Transverse colon (tissue), 4 donors: Measurements from ENCODE around the gene CYFIP1. TPM values are rescaled to one million over a fixed set of nuclear protein-coding genes. Genes with fewer than 3 reads are reported as not detected.

Source experiments
- DNase-seq: peaks from one replicate; pipeline ENCODE4 v3.0.0-alpha.2; 2019
- H3K27ac ChIP-seq, 4 donors: fragments of 200-600 bp; sonication (generic); 2 replicates each; pipeline ENCODE4 v1.5.1; 2016 to 2018; ENCODE audit warnings: inconsistent platforms in 4 of 4
- H3K27me3 ChIP-seq: fragments of 200-600 bp; sonication (generic); 2 replicates; pipeline ENCODE4 v1.5.1; 2017; ENCODE audit warnings: inconsistent platforms
- H3K36me3 ChIP-seq, 4 donors: fragments of 200-600 bp; sonication (generic); 2 replicates each; pipeline ENCODE4 v1.5.1; 2017 to 2019; ENCODE audit warnings: inconsistent platforms in 4 of 4
- H3K4me1 ChIP-seq, 4 donors: fragments of 200-600 bp; sonication (generic); 2 replicates each; pipeline ENCODE4 v1.5.1; 2017 to 2020; ENCODE audit warnings: inconsistent platforms in 4 of 4
- H3K4me3 ChIP-seq, 4 donors: fragments of 200-600 bp; sonication (generic); 1 replicate in 1 of 4; 2 replicates in 3 of 4; pipeline versions ENCODE4 v1.5.1 to v1.6.1; 2017 to 2019; ENCODE audit warnings: inconsistent platforms in 4 of 4
- H3K9me3 ChIP-seq, 2 donors: fragments of 200-600 bp; sonication (generic); 2 replicates each; pipeline ENCODE4 v1.5.1; 2017 to 2019; ENCODE audit warnings: inconsistent platforms in 2 of 2
- EP300 ChIP-seq: sonication (generic); formaldehyde crosslinking; IDR thresholded peaks from one replicate; pipeline ENCODE4 v1.6.1; 2017; ENCODE audit warnings: antibody characterized with exemption, low read depth
- POLR2A ChIP-seq: fragments of 450-650 bp; IDR thresholded peaks from one replicate; pipeline ENCODE4 v1.6.1; 2016; ENCODE audit warnings: antibody characterized with exemption, mild to moderate bottlenecking, moderate library complexity
- POLR2AphosphoS5 ChIP-seq, 3 donors: sonication (generic); formaldehyde crosslinking; IDR thresholded peaks; one replicate each; pipeline ENCODE4 v1.6.1; 2016; ENCODE audit warnings: antibody characterized with exemption in 3 of 3
- WGBS, 2 donors: methylation state at CpG; one replicate each; pipeline ENCODE4 v1.1.5; 2018; ENCODE audit warnings: low coverage in 1 of 2; 5-methylcytosine and 5-hydroxymethylcytosine counted together
- in situ Hi-C, 4 donors: fragments of 200-750 bp; cut with MboI; loops; one replicate each; pipeline versions ENCODE4 v1.15.0 to v1.15.1; 2017; ENCODE audit warnings: low sequenced_read_pairs in 3 of 4, low pct_ligation_motif_present in 1 of 4, low pct_unique_long_range_greater_than_20kb in 1 of 4
- intact Hi-C: fragments of 100-400 bp; cut with DNase I; formaldehyde crosslinking; loops from one replicate; pipeline ENCODE4 v1.15.1; 2023; ENCODE audit warnings: low total_unique reads
- total RNA-seq, 4 donors: library from RNA; depleted of rRNA; stranded (reverse); fragments of >200 nt; gene quantifications; one replicate each; pipeline ENCODE4 v1.1.0, GENCODE V29; 2016
- TF ChIP-seq, protein P1 (sequence below), 5 experiments: fragments of 200-600 bp in 3 of 5; fragments of 450-650 bp in 2 of 5; sonication (generic) in 3 of 5; IDR thresholded peaks; 1 replicate in 2 of 5; 2 replicates in 3 of 5; pipeline ENCODE4 v1.5.1; 2016 to 2017; ENCODE audit warnings: antibody characterized with exemption in 5 of 5, inconsistent platforms in 3 of 5, mild to moderate bottlenecking in 2 of 5, moderate library complexity in 1 of 5

Gene CYFIP1
- total RNA-seq, 4 donors from 2014 or later = 63.7 to 201 (median 171) TPM

- H3K27ac ChIP-seq = peak overlapping the region in 1 of 4 donors; percentile 46
- peak; percentile 64 for DNase-seq
- H3K36me3 ChIP-seq = peaks cover 0 to 22% (median 7%) of the 10 kb centered on the region in 4 donors
- H3K9me3 ChIP-seq = no peaks in the 10 kb centered on the region
- intact Hi-C loops (no loop called here), in situ Hi-C loops (no loop called here)
- H3K4me1 ChIP-seq = peaks cover 0 to 15% (median 5%) of the 10 kb centered on the region in 4 donors
- WGBS, 2 donors = 83 to 97% methylated on average over 6 to 14 of the region's 14 CpGs
- H3K4me3 ChIP-seq = no peak overlapping the region
- no peaks in the 10 kb centered on the region for H3K27me3 ChIP-seq
- TF ChIP-seq POLR2A (no peak), EP300 (no peak), POLR2AphosphoS5 (IDR thresholded peaks at IDR 0.05) (no peak)
These were observed 92.8 kb downstream of the CYFIP1 start for GRCh38 chr15:22887157-22887951.

DNA sequence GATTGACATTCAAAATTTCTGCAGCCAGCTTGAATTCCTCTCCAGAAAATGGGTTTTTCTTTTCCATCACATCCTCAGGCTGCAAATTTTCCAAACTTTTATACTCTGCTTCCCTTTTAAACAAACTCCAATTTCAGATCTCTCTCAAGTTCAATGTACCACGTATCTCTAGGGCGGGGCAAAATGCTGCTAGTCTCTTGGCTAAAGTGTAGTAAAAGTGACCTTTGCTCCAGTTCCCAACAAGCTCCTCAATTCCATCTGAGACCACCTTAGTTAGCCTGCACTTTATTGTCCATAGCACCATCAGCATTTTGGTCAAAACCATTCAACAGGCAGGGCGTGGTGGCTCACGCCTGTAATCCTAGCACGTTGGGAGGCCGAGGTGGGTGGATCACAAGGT is 95.0 kb downstream of the CYFIP1 start:
- H3K27me3 ChIP-seq = no peaks in the 10 kb centered on the region

GRCh38 chr15:22884344-22884743 is 95.8 kb downstream of the CYFIP1 start:
- no peaks in the 10 kb centered on the region for H3K9me3 ChIP-seq
- DNase-seq = no peak
- intact Hi-C loops = no loop called here
- H3K4me1 ChIP-seq = peaks cover 0 to 15% (median 5%) of the 10 kb centered on the region in 4 donors
- peaks cover 0 to 20% (median 8%) of the 10 kb centered on the region in 4 donors for H3K36me3 ChIP-seq
- WGBS, 2 donors = 85% methylated on average over 1 of the region's 1 CpG; no CpG with 5 or more reads in 1 of the 2 donors
- no peak for TF ChIP-seq POLR2A
- TF ChIP-seq, protein P1, sequence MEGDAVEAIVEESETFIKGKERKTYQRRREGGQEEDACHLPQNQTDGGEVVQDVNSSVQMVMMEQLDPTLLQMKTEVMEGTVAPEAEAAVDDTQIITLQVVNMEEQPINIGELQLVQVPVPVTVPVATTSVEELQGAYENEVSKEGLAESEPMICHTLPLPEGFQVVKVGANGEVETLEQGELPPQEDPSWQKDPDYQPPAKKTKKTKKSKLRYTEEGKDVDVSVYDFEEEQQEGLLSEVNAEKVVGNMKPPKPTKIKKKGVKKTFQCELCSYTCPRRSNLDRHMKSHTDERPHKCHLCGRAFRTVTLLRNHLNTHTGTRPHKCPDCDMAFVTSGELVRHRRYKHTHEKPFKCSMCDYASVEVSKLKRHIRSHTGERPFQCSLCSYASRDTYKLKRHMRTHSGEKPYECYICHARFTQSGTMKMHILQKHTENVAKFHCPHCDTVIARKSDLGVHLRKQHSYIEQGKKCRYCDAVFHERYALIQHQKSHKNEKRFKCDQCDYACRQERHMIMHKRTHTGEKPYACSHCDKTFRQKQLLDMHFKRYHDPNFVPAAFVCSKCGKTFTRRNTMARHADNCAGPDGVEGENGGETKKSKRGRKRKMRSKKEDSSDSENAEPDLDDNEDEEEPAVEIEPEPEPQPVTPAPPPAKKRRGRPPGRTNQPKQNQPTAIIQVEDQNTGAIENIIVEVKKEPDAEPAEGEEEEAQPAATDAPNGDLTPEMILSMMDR (IDR thresholded peaks at IDR 0.05) = peak in 4 of 5 experiments; percentile 14 to 34 (median 24)
- H3K27ac ChIP-seq = peak overlapping the region; percentile 37 to 74 (median 72)
- no peaks in the 10 kb centered on the region for H3K27me3 ChIP-seq
- no peak overlapping the region for H3K4me3 ChIP-seq
- in situ Hi-C loops = no loop called here

More for the DNA sequence above, 95.0 kb downstream of the CYFIP1 start:
- no peak overlapping the region for H3K4me3 ChIP-seq
- peaks cover 0 to 20% (median 8%) of the 10 kb centered on the region in 4 donors for H3K36me3 ChIP-seq
- peak overlapping the region; percentile 37 to 74 (median 72) for H3K27ac ChIP-seq
- DNase-seq = peak; percentile 35
- TF ChIP-seq POLR2AphosphoS5 (IDR thresholded peaks at IDR 0.05) (peak in 1 of 3 donors; percentile 5), POLR2A (no peak)
- H3K9me3 ChIP-seq = no peaks in the 10 kb centered on the region
- intact Hi-C loops (no loop called here), in situ Hi-C loops (no loop called here)
- peaks cover 0 to 15% (median 5%) of the 10 kb centered on the region in 4 donors for H3K4me1 ChIP-seq
- WGBS, 2 donors = 65 to 80% methylated on average over 5 to 6 of the region's 6 CpGs

- H3K27me3 ChIP-seq = no peaks in the 10 kb centered on the region
- in situ Hi-C loops (no loop called here), intact Hi-C loops (no loop called here)
- H3K27ac ChIP-seq = no peak overlapping the region
- no peak for DNase-seq
- TF ChIP-seq, protein P1 (IDR thresholded peaks at IDR 0.05) = no peak
- no peak for TF ChIP-seq POLR2A
- WGBS, 2 donors = 94 to 100% methylated on average over 4 to 13 of the region's 13 CpGs
- H3K4me1 ChIP-seq = peaks cover 0 to 15% (median 5%) of the 10 kb centered on the region in 4 donors
- H3K9me3 ChIP-seq = no peaks in the 10 kb centered on the region
- peaks cover 0 to 21% (median 8%) of the 10 kb centered on the region in 4 donors for H3K36me3 ChIP-seq
- H3K4me3 ChIP-seq = no peak overlapping the region
These were observed 97.0 kb downstream of the CYFIP1 start for GRCh38 chr15:22883196-22883595.

DNA sequence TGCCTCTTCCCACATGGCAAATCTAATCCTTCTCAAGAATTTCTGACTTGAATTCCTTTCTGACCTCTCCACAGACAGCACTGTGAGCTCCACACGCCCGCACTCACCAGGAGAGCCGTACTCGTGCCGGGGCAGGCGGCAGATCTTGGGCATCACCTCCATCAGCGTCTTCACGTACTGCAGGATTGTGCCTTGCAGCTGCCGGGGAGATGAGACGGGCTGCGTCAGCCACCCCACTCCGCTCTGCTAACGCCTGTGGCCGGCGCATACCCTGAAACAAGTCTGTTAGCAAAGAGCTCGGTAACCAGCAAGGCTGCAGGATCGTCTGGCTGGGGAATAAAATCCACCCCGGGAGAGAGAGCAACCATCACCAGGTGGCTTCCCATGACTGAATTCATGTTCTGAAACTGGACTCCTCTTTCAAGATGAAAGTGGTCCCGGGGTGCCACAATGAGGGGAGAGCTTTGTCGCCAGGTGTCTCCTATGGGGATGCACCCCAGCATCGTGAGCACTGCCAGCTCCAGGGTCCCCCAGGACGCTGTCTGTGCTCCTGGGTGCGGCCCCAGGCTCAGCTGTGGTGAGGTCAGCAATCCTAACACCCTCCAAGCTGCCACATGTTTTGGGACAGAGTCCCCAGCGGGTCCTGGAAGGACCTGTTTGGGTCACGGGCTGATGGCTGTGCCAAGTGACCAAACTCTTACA is 98.3 kb downstream of the CYFIP1 start:
- intact Hi-C loops (no loop called here), in situ Hi-C loops (no loop called here)
- Histone ChIP-seq H3K4me1 (peaks cover 0 to 15% (median 5%) of the 10 kb centered on the region in 4 donors), H3K4me3 (no peak overlapping the region), H3K27me3 (no peaks in the 10 kb centered on the region), H3K9me3 (no peaks in the 10 kb centered on the region), H3K36me3 (peaks cover 0 to 28% (median 11%) of the 10 kb centered on the region in 4 donors), H3K27ac (no peak overlapping the region)
- no peak for DNase-seq
- TF ChIP-seq EP300 = no peak
- TF ChIP-seq, protein P1 (IDR thresholded peaks at IDR 0.05) = no peak
- no peak for TF ChIP-seq POLR2AphosphoS5 (IDR thresholded peaks at IDR 0.05)
- TF ChIP-seq POLR2A = no peak
- 90 to 99% methylated on average over 17 to 25 of the region's 25 CpGs for WGBS, 2 donors
